ENCODE data around the gene GRID2.

Gene GRID2

DNA sequence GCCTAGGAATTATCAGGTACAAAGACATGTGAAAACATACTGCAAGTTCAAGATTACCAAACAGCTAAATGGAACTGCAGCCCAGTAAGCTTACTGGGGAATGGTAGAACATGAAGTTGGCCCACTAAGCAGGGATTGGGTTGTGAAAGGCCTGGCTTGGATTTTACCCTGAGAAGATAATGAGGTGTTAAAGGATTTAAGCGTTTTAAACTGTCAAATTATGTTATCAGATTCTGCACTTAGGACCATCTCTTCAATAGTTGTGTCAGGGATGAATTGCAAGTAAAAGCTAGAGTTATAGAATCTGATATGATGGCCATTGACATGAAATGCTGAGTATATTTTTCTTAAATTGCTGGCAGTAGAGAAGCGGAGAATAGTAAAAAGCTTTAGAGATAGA, 225.7 kb downstream of the GRID2 start:
- in situ Hi-C loops (cut with MboI; ENCODE audit: low sequenced_read_pairs, unreplicated experiment) = no loop called here
- TF ChIP-seq, protein P1, sequence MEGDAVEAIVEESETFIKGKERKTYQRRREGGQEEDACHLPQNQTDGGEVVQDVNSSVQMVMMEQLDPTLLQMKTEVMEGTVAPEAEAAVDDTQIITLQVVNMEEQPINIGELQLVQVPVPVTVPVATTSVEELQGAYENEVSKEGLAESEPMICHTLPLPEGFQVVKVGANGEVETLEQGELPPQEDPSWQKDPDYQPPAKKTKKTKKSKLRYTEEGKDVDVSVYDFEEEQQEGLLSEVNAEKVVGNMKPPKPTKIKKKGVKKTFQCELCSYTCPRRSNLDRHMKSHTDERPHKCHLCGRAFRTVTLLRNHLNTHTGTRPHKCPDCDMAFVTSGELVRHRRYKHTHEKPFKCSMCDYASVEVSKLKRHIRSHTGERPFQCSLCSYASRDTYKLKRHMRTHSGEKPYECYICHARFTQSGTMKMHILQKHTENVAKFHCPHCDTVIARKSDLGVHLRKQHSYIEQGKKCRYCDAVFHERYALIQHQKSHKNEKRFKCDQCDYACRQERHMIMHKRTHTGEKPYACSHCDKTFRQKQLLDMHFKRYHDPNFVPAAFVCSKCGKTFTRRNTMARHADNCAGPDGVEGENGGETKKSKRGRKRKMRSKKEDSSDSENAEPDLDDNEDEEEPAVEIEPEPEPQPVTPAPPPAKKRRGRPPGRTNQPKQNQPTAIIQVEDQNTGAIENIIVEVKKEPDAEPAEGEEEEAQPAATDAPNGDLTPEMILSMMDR (IDR thresholded peaks at IDR 0.05; ENCODE audit: borderline replicate concordance, control extremely low read depth, extremely low read depth, insufficient read depth, missing control alignments) = no peak
- DNase-seq (ENCODE audit: low spot score) = no peak

DNA sequence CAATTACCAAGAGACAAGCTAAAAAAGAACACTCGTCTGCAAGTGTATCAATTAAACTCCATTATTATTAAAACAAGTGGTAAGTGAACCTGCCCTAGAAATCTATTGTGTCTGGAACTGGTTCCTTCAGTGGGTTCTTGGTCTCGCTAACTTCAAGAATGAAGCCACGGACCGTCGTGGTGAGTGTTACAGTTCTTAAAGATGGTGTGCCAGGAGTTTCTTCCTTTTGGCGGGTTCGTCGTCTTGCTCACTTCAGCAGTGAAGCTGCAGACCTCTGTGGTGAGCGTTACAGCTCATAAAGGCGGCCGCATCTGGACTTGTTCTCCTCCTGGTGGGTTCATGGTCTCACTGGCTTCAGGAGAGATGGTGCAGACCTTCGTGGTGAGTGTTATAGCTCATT, 231.8 kb downstream of the GRID2 start:
- DNase-seq (ENCODE audit: low spot score) = no peak
- in situ Hi-C loops (cut with MboI; ENCODE audit: low sequenced_read_pairs, unreplicated experiment) = no loop called here
- TF ChIP-seq, protein P1 (IDR thresholded peaks at IDR 0.05; ENCODE audit: borderline replicate concordance, control extremely low read depth, extremely low read depth, insufficient read depth, missing control alignments) = no peak

DNA sequence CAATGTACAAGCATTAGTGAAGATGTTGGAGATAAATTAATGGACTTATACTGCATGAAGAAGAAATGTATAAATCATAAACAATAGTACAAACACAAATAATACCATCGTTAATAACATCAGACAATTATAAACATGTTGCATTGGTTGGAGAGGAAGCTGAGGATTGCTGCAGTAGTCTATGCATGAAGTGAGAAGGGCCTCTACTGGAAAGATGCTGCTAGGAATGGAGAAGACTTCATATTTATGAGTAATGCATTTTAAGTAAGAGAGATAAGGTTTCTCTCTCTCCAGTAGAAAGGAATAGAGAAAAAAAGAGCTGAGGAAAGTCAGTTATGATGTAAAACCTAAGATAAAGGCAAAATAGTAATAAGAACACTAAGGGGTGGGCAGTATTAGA, 247.8 kb downstream of the GRID2 start:
- in situ Hi-C loops (cut with MboI; ENCODE audit: low sequenced_read_pairs, unreplicated experiment) = no loop called here
- TF ChIP-seq, protein P1 (IDR thresholded peaks at IDR 0.05; ENCODE audit: borderline replicate concordance, control extremely low read depth, extremely low read depth, insufficient read depth, missing control alignments) = no peak
- no peak for DNase-seq (ENCODE audit: low spot score)

DNA sequence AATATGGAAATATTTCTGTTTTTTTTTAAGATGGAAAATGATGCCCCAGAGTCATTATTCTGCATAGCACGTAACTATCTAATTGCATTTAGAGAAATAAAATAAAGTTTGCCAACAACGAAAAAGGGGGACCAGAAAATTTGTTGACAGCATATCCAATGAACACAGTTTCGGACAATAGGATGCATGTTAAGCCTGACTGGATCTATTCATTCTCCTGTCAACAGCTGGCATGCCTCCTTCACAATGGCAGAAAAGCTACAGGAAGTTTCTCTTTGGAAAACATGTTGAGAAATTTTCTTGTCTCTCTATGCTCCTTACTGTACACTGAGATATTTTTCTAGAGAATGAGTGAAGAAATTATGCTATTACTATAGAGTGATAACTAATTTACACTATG, 262.5 kb downstream of the GRID2 start:
- in situ Hi-C loops (cut with MboI; ENCODE audit: low sequenced_read_pairs, unreplicated experiment) = no loop called here
- no peak for DNase-seq (ENCODE audit: low spot score)
- TF ChIP-seq, protein P1 (IDR thresholded peaks at IDR 0.05; ENCODE audit: borderline replicate concordance, control extremely low read depth, extremely low read depth, insufficient read depth, missing control alignments) = no peak

DNA sequence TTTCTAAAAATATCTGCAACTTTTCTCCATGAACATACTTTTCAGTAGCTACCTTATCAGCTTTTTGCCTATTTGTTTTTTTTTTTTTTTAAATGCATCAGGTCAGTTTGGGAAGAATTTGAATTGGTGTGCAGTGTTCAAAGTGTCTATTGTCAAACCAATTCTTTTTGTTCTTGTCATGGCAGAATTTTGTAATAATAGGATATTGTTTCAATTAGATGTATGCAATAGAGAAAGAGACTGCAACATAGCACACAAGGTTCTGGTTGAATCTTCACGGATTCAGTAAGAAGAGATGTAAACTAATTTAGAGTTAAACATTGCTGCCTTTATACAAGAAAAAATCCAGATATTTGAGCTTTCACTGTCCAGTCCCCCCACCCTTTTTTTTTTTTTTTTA, 277.1 kb downstream of the GRID2 start:
- TF ChIP-seq, protein P1 (IDR thresholded peaks at IDR 0.05; ENCODE audit: borderline replicate concordance, control extremely low read depth, extremely low read depth, insufficient read depth, missing control alignments) = no peak
- in situ Hi-C loops (cut with MboI; ENCODE audit: low sequenced_read_pairs, unreplicated experiment) = no loop called here
- no peak for DNase-seq (ENCODE audit: low spot score)

DNA sequence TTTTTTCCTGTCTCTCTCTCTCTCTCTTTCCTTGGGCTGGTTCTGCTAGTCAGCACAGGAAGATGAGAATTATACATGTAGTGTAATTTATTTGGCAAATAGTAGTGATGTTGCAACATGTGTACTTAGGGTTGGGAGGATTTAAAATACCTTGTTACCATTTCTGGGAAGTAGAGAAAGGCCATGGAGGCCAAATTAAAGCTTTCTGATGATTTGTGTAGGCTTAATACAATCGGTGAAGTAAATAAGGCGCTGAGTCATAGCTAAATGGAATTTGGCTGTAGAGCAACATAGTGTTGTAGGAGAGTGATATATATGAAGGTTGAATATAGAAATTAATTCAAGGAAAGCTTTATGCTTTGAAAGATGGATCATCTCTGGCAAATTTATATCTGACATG, 295.3 kb downstream of the GRID2 start:
- in situ Hi-C loops (cut with MboI; ENCODE audit: low sequenced_read_pairs, unreplicated experiment) = no loop called here
- no peak for DNase-seq (ENCODE audit: low spot score)
- TF ChIP-seq, protein P1 (IDR thresholded peaks at IDR 0.05; ENCODE audit: borderline replicate concordance, control extremely low read depth, extremely low read depth, insufficient read depth, missing control alignments) = no peak

DNA sequence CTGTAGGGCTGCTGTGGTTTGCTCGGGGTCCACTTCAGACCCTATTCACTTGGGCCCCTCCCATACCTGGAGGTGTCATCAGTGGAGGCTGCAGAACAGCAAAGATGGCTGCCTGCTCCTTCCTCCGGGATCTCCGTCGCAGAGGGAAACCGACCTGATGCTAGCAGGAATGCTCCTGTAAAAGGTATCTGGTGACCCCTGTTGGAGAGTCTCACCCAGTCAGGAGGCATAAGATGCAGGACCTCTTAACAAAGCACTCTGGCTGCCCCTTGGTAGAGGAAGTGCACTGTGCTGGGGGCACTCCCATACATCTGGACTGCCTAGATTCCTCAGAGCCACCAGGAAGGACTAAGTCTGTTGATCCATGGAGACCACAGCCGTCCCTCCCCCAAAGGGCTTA, 296.9 kb downstream of the GRID2 start:
- DNase-seq (ENCODE audit: low spot score) = no peak
- in situ Hi-C loops (cut with MboI; ENCODE audit: low sequenced_read_pairs, unreplicated experiment) = no loop called here
- TF ChIP-seq, protein P1 (IDR thresholded peaks at IDR 0.05; ENCODE audit: borderline replicate concordance, control extremely low read depth, extremely low read depth, insufficient read depth, missing control alignments) = no peak
